Right lobe of liver (tissue), 4 donors: ENCODE data around the gene PYCARD.

ENCODE experiments used
- POLR2A ChIP-seq: fragments of 450-650 bp; IDR thresholded peaks from one replicate; pipeline ENCODE4 v1.6.1; 2017; ENCODE audit warnings: antibody characterized with exemption, mild to moderate bottlenecking
- TF ChIP-seq, protein P1 (sequence below), 4 donors: fragments of 200-600 bp in 3 of 4; fragments of 450-650 bp in 1 of 4; IDR thresholded peaks; one replicate each; pipeline versions ENCODE4 v1.5.1 to v1.8.0; 2016 to 2022; ENCODE audit warnings: antibody characterized with exemption in 4 of 4, mild to moderate bottlenecking in 2 of 4
- donor health status: DM: no; HTN: no; CAD: no.
- donor health status: DM: no; HTN: no; CAD: no.
- donor health status: DM: no; HTN: yes; CAD: no.

DNA sequence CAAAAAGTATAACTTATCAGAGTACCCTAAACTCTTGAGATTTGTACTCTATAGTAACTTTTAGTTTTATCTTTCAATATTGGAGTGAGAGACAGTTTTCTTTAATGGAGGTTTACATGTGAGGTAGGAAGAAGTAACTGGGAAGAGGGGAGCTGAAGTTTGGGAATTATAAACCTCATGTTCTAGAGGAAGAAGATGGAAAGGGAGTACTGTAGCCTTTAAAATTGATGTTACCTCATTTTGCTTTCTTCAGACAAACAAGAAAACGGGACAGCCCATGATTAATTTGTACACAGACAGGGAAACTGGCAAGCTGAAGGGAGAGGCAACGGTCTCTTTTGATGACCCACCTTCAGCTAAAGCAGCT, 13.2 kb downstream of the PYCARD start:
- TF ChIP-seq, protein P1, sequence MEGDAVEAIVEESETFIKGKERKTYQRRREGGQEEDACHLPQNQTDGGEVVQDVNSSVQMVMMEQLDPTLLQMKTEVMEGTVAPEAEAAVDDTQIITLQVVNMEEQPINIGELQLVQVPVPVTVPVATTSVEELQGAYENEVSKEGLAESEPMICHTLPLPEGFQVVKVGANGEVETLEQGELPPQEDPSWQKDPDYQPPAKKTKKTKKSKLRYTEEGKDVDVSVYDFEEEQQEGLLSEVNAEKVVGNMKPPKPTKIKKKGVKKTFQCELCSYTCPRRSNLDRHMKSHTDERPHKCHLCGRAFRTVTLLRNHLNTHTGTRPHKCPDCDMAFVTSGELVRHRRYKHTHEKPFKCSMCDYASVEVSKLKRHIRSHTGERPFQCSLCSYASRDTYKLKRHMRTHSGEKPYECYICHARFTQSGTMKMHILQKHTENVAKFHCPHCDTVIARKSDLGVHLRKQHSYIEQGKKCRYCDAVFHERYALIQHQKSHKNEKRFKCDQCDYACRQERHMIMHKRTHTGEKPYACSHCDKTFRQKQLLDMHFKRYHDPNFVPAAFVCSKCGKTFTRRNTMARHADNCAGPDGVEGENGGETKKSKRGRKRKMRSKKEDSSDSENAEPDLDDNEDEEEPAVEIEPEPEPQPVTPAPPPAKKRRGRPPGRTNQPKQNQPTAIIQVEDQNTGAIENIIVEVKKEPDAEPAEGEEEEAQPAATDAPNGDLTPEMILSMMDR (IDR thresholded peaks at IDR 0.05): no peak
- no peak for TF ChIP-seq POLR2A
